GM12878 (cell line): Measurements from ENCODE around the gene MPC1. TPM values are rescaled to one million over a fixed set of nuclear protein-coding genes. Genes with fewer than 3 reads are reported as not detected.

Source experiments
- ATAC-seq: fragments of 200-7000 bp; cut with Tn5 transposase; 3 replicates; pipeline ENCODE4 v1.9.1; 2020; ENCODE audit warnings: mild to moderate bottlenecking, moderate library complexity
- BruUV-seq: library from RNA; stranded (reverse); fragments of 400-500 nt; replicated peaks from 2 replicates; lab custom pipeline; 2021; lab: Mats Ljungman, UMichigan
- CTCF ChIA-PET: fragments of 300-600 bp; sonication (Branson Sonifier 250); formaldehyde crosslinking; extraction: SDS; loops from one replicate; lab custom pipeline; 2021; ENCODE audit warnings: inconsistent platforms; lab: Yijun Ruan, JAX
- POLR2A ChIA-PET: fragments of 350-600 bp; formaldehyde crosslinking; extraction: SDS; loops from one replicate; lab custom pipeline; 2021; ENCODE audit warnings: inconsistent platforms; lab: Charles Lee
- RAD21 ChIA-PET: fragments of 300-600 bp; sonication (Branson Sonifier 250); formaldehyde crosslinking; loops from one replicate; lab custom pipeline; 2023; ENCODE audit warnings: antibody characterized with exemption; ENCODE audit not compliant: unreplicated experiment; lab: Charles Lee
- SMC1A ChIA-PET: fragments of 300-600 bp; sonication (Branson Sonifier 250); formaldehyde crosslinking; loops from one replicate; lab custom pipeline; 2023; ENCODE audit not compliant: unreplicated experiment, uncharacterized antibody; lab: Charles Lee
- DNase-seq: peaks from one replicate; pipeline ENCODE4 v3.0.0-alpha.2; 2011; ENCODE audit warnings: low read depth, low spot score
- FAIRE-seq: peaks from 3 replicates; lab custom pipeline; 2011; peaks lifted over from hg19 to GRCh38; lab: Jason Lieb, UNC
- H2AFZ ChIP-seq: 2 replicates; pipeline ENCODE4 v1.6.0; 2011; ENCODE audit warnings: low read depth, low read length, control low read depth; ENCODE audit not compliant: control insufficient read depth
- H3K27ac ChIP-seq: 2 replicates; pipeline ENCODE4 v1.5.1; 2011; ENCODE audit warnings: control low read depth; ENCODE audit not compliant: control insufficient read depth, insufficient read depth
- H3K27me3 ChIP-seq, 2 experiments: replicated peaks in 1 of 2; 2 replicates each; pipeline versions ENCODE4 v1.6.0 to v1.6.1; 2011; ENCODE audit warnings: low read length in 1 of 2; ENCODE audit not compliant: control insufficient read depth in 2 of 2, insufficient read depth in 2 of 2
- H3K36me3 ChIP-seq, 2 experiments: 2 replicates each; pipeline ENCODE4 v1.5.1; 2011; ENCODE audit warnings: low read length in 1 of 2; ENCODE audit not compliant: control insufficient read depth in 2 of 2, insufficient read depth in 2 of 2
- H3K4me1 ChIP-seq: 2 replicates; pipeline ENCODE4 v1.6.1; 2011; ENCODE audit warnings: mild to moderate bottlenecking, low read length, moderate library complexity, mixed read lengths; ENCODE audit not compliant: control insufficient read depth, insufficient read depth
- H3K4me2 ChIP-seq: 2 replicates; pipeline ENCODE4 v1.6.0; 2011; ENCODE audit warnings: control low read depth; ENCODE audit not compliant: control insufficient read depth, insufficient read depth
- H3K4me3 ChIP-seq: fragments of 200-600 bp; sonication (generic); 2 replicates; pipeline ENCODE4 v1.5.1; 2016
- H3K79me2 ChIP-seq: 2 replicates; pipeline ENCODE4 v1.6.0; 2011; ENCODE audit warnings: low read length; ENCODE audit not compliant: control insufficient read depth, insufficient read depth
- H3K9ac ChIP-seq: 2 replicates; pipeline ENCODE4 v1.8.0; 2011; ENCODE audit warnings: low read length, control low read depth, mixed read lengths; ENCODE audit not compliant: control insufficient read depth, insufficient read depth
- H3K9me3 ChIP-seq: replicated peaks from 3 replicates; pipeline ENCODE4 v1.5.1; 2011; ENCODE audit warnings: mild to moderate bottlenecking, low read length; ENCODE audit not compliant: control insufficient read depth, insufficient read depth
- H4K20me1 ChIP-seq: 2 replicates; pipeline ENCODE4 v1.6.0; 2011; ENCODE audit not compliant: control insufficient read depth, insufficient read depth
- EED ChIP-seq: sonication (generic); IDR thresholded peaks from 2 replicates; pipeline ENCODE4 v1.6.1; 2016; ENCODE audit warnings: antibody characterized with exemption, low read depth
- JUND ChIP-seq: IDR thresholded peaks from 2 replicates; pipeline ENCODE4 v1.6.1; 2012; ENCODE audit warnings: low read depth, mild to moderate bottlenecking, low read length, improper control_type of control experiment, moderate library complexity
- LARP7 ChIP-seq: fragments of 450-650 bp; IDR thresholded peaks from 2 replicates; pipeline ENCODE4 v1.6.1; 2017; ENCODE audit warnings: mild to moderate bottlenecking
- PML ChIP-seq: IDR thresholded peaks from 2 replicates; pipeline ENCODE4 v1.6.1; 2012; ENCODE audit warnings: low read length, inconsistent platforms
- RCOR1 ChIP-seq: conservative IDR thresholded peaks from 2 replicates; pipeline ENCODE4 v1.6.1; 2012; ENCODE audit warnings: low read depth, low read length, improper control_type of control experiment
- SMC3 ChIP-seq: IDR thresholded peaks from 2 replicates; pipeline ENCODE4 v1.6.1; 2011; ENCODE audit warnings: low read length, improper control_type of control experiment, borderline replicate concordance
- TCF7 ChIP-seq: IDR thresholded peaks from 2 replicates; pipeline ENCODE4 v1.6.1; 2014; ENCODE audit warnings: antibody characterized with exemption, borderline replicate concordance
- ZBTB11 ChIP-seq: fragments of 450-650 bp; formaldehyde crosslinking; IDR thresholded peaks from 2 replicates; pipeline ENCODE4 v1.5.0; 2022; ENCODE audit warnings: mild to moderate bottlenecking, missing genetic modification characterization
- WGBS: methylation state at CpG from one replicate; pipeline ENCODE4 v1.1.6; 2016; ENCODE audit warnings: low lambda C conversion rate; ENCODE audit not compliant: insufficient replicate concordance, insufficient coverage; ENCODE audit errors: missing lambda C conversion rate; 5-methylcytosine and 5-hydroxymethylcytosine counted together
- in situ Hi-C: fragments of 300-500 bp; cut with MboI; formaldehyde crosslinking; loops from 9 replicates; pipeline ENCODE4 v1.14.3; 2018; ENCODE audit warnings: mixed read lengths
- intact Hi-C: fragments of 100-400 bp; cut with micrococcal nuclease; formaldehyde crosslinking; loops from one replicate; pipeline ENCODE4 v1.14.2; 2022; ENCODE audit not compliant: unreplicated experiment
- polyA plus RNA-seq, 11 experiments: library from polyadenylated mRNA; depleted of rRNA in 4 of 11; unstranded in 6 of 11; stranded (reverse) in 5 of 11; fragments of >200 nt; fragmentation: Nextera tagmentation in 4 of 11; fragmentation: Illumina TruSeq in 1 of 11; extraction: Ambion mirVana in 4 of 11; extraction: Trizol in 1 of 11; gene quantifications; 1 replicate in 1 of 11; 2 replicates in 10 of 11; pipeline versions ENCODE4 v1.2.1 to v1.2.3, GENCODE V29; 2011 to 2016; ENCODE audit warnings: inconsistent platforms in 2 of 11, missing spikeins in 2 of 11, low read depth in 1 of 11
- total RNA-seq, 4 experiments: library from RNA; depleted of rRNA in 3 of 4; stranded (reverse); fragments of >200 nt in 3 of 4; fragmentation: Illumina TruSeq in 1 of 4; extraction: Trizol in 1 of 4; gene quantifications; 2 replicates each; pipeline versions ENCODE4 v1.2.1 to v1.2.3, GENCODE V29; 2013 to 2021

MPC1 gene
- total and polyA plus RNA-seq, 10 of the 15 experiments (the other 5 are each of a cell fraction or from before 2014, with no cell fraction given), result 53.2 to 177 (median 78.8) TPM

GRCh38 chr6:166395778-166396177 is 13.0 kb upstream of the MPC1 start:
- ChIA-PET SMC1A (no interaction called here), CTCF (interaction anchor here (1.2 to 12.2 kb wide), 3 partner anchors 14 to 119 kb away, joined by 5 to 317 read pairs (median 8); partner anchors contain the start of gene PRR18), RAD21 (interaction anchor here (2.5 kb wide), 1 partner anchor 82 kb away, joined by 11 read pairs; no protein-coding TSS in a partner anchor), POLR2A (no interaction called here)
- no peak overlapping the region for H3K27ac ChIP-seq
- ATAC-seq, result no peak
- H3K4me1 ChIP-seq, result no peaks in the 10 kb centered on the region
- H3K9me3 ChIP-seq, result no peaks in the 10 kb centered on the region
- H3K9ac ChIP-seq, result no peak overlapping the region
- TF ChIP-seq EED (no peak), LARP7 (no peak), RCOR1 (no peak), JUND (no peak), ZBTB11 (CRISPR knock-in tag) (no peak), PML (no peak), TCF7 (no peak), SMC3 (no peak)
- no peak overlapping the region for H3K4me3 ChIP-seq
- no peak for DNase-seq
- WGBS, result 47% methylated on average over 6 of the region's 6 CpGs
- FAIRE-seq, result no peak
- no TSS peak for BruUV-seq
- H3K79me2 ChIP-seq, result no peaks in the 10 kb centered on the region
- H2AFZ ChIP-seq, result no peak overlapping the region
- no peaks in the 10 kb centered on the region for H3K27me3 ChIP-seq
- in situ Hi-C loops, result no loop called here
- H4K20me1 ChIP-seq, result no peaks in the 10 kb centered on the region
- intact Hi-C loops, result no loop called here
- H3K36me3 ChIP-seq, result no peaks in the 10 kb centered on the region
- H3K4me2 ChIP-seq, result no peak overlapping the region
